HepG2 (cell line): ENCODE data around the gene CNGA1. TPM values are rescaled to one million over a fixed set of nuclear protein-coding genes. Genes with fewer than 3 reads are reported as not detected.
A peak's percentile ranks its signal among the peaks of the same experiment; 100 is the strongest.

Experiments
- ARNTL ChIP-seq: sonication (generic); formaldehyde crosslinking; IDR thresholded peaks from 2 replicates; pipeline ENCODE4 v1.4.0; 2020; ENCODE audit warnings: mild to moderate bottlenecking, missing genetic modification reagents
- ETV6 ChIP-seq: sonication (generic); formaldehyde crosslinking; conservative IDR thresholded peaks from 2 replicates; pipeline ENCODE4 v1.4.0; 2020; ENCODE audit warnings: missing genetic modification reagents
- MED13 ChIP-seq: sonication (generic); formaldehyde crosslinking; IDR thresholded peaks from 2 replicates; pipeline ENCODE4 v1.5.0; 2020; ENCODE audit warnings: missing genetic modification reagents
- MEIS2 ChIP-seq: sonication (generic); formaldehyde crosslinking; IDR thresholded peaks from 2 replicates; pipeline ENCODE4 v1.9.0; 2021; ENCODE audit warnings: mild to moderate bottlenecking, missing genetic modification reagents
- NR2F2 ChIP-seq: IDR thresholded peaks from 2 replicates; pipeline ENCODE4 v1.6.1; 2012; ENCODE audit warnings: low read depth, inconsistent platforms, borderline replicate concordance
- TBX2 ChIP-seq: sonication (generic); formaldehyde crosslinking; IDR thresholded peaks from 2 replicates; pipeline ENCODE4 v1.5.0; 2020; ENCODE audit warnings: missing genetic modification reagents, mild to moderate bottlenecking, borderline replicate concordance
- ZNF260 ChIP-seq: sonication (generic); formaldehyde crosslinking; IDR thresholded peaks from 2 replicates; pipeline ENCODE4 v1.4.0; 2020; ENCODE audit warnings: missing genetic modification reagents, low read depth, mild to moderate bottlenecking, borderline replicate concordance
- ZNF367 ChIP-seq: sonication (generic); formaldehyde crosslinking; IDR thresholded peaks from 2 replicates; pipeline ENCODE4 v1.4.0; 2020; ENCODE audit warnings: missing genetic modification reagents, borderline replicate concordance
- ZNF547 ChIP-seq: sonication (generic); formaldehyde crosslinking; IDR thresholded peaks from 2 replicates; pipeline ENCODE4 v1.5.1; 2020; ENCODE audit warnings: mild to moderate bottlenecking, missing genetic modification reagents
- ZNF670 ChIP-seq: sonication (generic); formaldehyde crosslinking; IDR thresholded peaks from 2 replicates; pipeline ENCODE4 v1.8.0; 2022; ENCODE audit warnings: mild to moderate bottlenecking, missing genetic modification reagents, borderline replicate concordance
- ZNF768 ChIP-seq: sonication (generic); formaldehyde crosslinking; IDR thresholded peaks from 2 replicates; pipeline ENCODE4 v1.4.0; 2020; ENCODE audit warnings: missing genetic modification reagents
- ZNF775 ChIP-seq: sonication (generic); formaldehyde crosslinking; IDR thresholded peaks from 2 replicates; pipeline ENCODE4 v1.4.0; 2020; ENCODE audit warnings: missing genetic modification reagents, mild to moderate bottlenecking, moderate library complexity, borderline replicate concordance
- ZNF850 ChIP-seq: sonication (generic); formaldehyde crosslinking; conservative IDR thresholded peaks from 2 replicates; pipeline ENCODE4 v1.9.0; 2021; ENCODE audit warnings: mild to moderate bottlenecking, missing genetic modification reagents
- ZSCAN29 ChIP-seq: sonication (generic); formaldehyde crosslinking; conservative IDR thresholded peaks from 2 replicates; pipeline ENCODE4 v1.4.0; 2020; ENCODE audit warnings: mild to moderate bottlenecking, missing genetic modification reagents
- polyA plus RNA-seq, 8 experiments: library from polyadenylated mRNA; depleted of rRNA in 3 of 8; stranded (reverse) in 7 of 8; unstranded in 1 of 8; fragments of >200 nt; fragmentation: Illumina TruSeq in 4 of 8; extraction: Trizol in 4 of 8; gene quantifications; 2 replicates each; pipeline versions ENCODE4 v1.2.1 to v1.2.3, GENCODE V29; 2011 to 2016; ENCODE audit warnings: low read depth in 4 of 8, missing spikeins in 1 of 8, mixed read lengths in 1 of 8; ENCODE audit not compliant: insufficient read depth in 1 of 8
- total RNA-seq, 5 experiments: library from RNA; depleted of rRNA; stranded (reverse); fragments of >200 nt; fragmentation: Illumina TruSeq; extraction: Trizol; gene quantifications; 2 replicates each; pipeline ENCODE4 v1.2.3, GENCODE V29; 2016; ENCODE audit warnings: low read depth in 1 of 5
- TF ChIP-seq, protein P1 (sequence below): conservative IDR thresholded peaks from 2 replicates; pipeline ENCODE4 v1.6.1; 2018; ENCODE audit warnings: missing genetic modification reagents
- TF ChIP-seq, protein P2 (sequence below): sonication (generic); formaldehyde crosslinking; IDR thresholded peaks from 2 replicates; pipeline ENCODE4 v1.4.0; 2020; ENCODE audit warnings: mild to moderate bottlenecking, missing genetic modification reagents
- TF ChIP-seq, protein P3 (sequence below): sonication (generic); formaldehyde crosslinking; conservative IDR thresholded peaks from 2 replicates; pipeline ENCODE4 v1.8.0; 2022; ENCODE audit warnings: missing genetic modification reagents
- TF ChIP-seq, protein P4 (sequence below): sonication (generic); formaldehyde crosslinking; IDR thresholded peaks from 2 replicates; pipeline ENCODE4 v1.9.0; 2022; ENCODE audit warnings: missing genetic modification reagents, mild to moderate bottlenecking, borderline replicate concordance

CNGA1 gene
- total and polyA plus RNA-seq, 2 of the 13 experiments (the other 11 are each of a cell fraction or from before 2014, with no cell fraction given) = 0.22 to 0.40 TPM

DNA sequence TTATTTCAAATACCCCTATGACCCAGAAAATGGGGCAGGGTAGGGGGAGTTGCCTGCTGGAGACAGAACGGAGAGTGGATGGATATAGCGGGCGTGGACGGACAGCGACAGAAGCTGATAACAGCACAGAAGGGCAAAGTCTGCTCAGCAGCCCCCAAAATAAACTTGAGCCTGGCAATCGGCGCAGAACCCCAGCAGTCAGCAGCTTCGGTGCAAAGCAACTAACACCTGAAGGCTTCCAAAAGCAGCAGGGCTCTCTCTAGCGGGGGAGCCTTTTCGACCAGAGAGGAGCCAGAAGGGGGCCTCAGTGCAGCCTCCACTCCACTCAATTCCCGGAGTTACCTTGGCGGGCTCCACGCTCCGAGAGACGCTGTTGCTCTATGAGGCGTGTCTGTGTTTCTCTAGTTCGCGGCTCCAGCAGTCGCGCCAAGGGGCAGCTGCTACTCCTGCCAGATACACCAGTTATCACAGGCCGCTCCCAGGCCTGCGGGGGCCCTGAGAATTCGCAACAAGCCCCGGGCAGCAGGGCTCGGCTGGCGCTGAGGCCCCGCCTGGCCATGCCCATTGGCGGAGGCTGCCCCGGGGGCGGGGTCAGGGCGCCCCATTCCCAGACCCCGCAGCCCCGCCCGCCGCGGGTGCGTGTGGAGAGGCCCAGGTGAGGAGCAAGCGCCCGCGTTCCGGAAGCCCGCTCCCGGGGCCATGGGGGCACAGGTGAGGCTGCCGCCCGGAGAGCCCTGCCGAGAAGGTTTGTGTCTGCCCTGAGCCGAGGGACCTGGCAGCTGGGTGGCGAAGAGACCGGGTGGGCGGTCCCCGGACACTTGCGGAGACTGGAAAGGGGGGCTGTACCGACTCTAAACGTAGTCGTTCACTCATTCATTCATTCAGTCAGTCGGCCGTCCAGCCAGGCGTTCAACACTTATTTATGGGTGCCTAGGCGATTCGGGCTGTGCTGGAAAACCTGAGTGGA, at the start of gene CNGA1, which contains the start of gene NIPAL1 (continued):
- TF ChIP-seq, protein P1, sequence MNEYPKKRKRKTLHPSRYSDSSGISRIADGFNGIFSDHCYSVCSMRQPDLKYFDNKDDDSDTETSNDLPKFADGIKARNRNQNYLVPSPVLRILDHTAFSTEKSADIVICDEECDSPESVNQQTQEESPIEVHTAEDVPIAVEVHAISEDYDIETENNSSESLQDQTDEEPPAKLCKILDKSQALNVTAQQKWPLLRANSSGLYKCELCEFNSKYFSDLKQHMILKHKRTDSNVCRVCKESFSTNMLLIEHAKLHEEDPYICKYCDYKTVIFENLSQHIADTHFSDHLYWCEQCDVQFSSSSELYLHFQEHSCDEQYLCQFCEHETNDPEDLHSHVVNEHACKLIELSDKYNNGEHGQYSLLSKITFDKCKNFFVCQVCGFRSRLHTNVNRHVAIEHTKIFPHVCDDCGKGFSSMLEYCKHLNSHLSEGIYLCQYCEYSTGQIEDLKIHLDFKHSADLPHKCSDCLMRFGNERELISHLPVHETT = no peak
- 0 out of 2 replicates have a peak, but pooled peaks have one; percentile 43 for TF ChIP-seq ZSCAN29 (CRISPR knock-in tag)
- TF ChIP-seq, protein P2, sequence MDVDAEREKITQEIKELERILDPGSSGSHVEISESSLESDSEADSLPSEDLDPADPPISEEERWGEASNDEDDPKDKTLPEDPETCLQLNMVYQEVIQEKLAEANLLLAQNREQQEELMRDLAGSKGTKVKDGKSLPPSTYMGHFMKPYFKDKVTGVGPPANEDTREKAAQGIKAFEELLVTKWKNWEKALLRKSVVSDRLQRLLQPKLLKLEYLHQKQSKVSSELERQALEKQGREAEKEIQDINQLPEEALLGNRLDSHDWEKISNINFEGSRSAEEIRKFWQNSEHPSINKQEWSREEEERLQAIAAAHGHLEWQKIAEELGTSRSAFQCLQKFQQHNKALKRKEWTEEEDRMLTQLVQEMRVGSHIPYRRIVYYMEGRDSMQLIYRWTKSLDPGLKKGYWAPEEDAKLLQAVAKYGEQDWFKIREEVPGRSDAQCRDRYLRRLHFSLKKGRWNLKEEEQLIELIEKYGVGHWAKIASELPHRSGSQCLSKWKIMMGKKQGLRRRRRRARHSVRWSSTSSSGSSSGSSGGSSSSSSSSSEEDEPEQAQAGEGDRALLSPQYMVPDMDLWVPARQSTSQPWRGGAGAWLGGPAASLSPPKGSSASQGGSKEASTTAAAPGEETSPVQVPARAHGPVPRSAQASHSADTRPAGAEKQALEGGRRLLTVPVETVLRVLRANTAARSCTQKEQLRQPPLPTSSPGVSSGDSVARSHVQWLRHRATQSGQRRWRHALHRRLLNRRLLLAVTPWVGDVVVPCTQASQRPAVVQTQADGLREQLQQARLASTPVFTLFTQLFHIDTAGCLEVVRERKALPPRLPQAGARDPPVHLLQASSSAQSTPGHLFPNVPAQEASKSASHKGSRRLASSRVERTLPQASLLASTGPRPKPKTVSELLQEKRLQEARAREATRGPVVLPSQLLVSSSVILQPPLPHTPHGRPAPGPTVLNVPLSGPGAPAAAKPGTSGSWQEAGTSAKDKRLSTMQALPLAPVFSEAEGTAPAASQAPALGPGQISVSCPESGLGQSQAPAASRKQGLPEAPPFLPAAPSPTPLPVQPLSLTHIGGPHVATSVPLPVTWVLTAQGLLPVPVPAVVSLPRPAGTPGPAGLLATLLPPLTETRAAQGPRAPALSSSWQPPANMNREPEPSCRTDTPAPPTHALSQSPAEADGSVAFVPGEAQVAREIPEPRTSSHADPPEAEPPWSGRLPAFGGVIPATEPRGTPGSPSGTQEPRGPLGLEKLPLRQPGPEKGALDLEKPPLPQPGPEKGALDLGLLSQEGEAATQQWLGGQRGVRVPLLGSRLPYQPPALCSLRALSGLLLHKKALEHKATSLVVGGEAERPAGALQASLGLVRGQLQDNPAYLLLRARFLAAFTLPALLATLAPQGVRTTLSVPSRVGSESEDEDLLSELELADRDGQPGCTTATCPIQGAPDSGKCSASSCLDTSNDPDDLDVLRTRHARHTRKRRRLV (CRISPR knock-in tag) = no peak
- TF ChIP-seq ZNF850 (CRISPR knock-in tag) = no peak
- TF ChIP-seq, protein P3, sequence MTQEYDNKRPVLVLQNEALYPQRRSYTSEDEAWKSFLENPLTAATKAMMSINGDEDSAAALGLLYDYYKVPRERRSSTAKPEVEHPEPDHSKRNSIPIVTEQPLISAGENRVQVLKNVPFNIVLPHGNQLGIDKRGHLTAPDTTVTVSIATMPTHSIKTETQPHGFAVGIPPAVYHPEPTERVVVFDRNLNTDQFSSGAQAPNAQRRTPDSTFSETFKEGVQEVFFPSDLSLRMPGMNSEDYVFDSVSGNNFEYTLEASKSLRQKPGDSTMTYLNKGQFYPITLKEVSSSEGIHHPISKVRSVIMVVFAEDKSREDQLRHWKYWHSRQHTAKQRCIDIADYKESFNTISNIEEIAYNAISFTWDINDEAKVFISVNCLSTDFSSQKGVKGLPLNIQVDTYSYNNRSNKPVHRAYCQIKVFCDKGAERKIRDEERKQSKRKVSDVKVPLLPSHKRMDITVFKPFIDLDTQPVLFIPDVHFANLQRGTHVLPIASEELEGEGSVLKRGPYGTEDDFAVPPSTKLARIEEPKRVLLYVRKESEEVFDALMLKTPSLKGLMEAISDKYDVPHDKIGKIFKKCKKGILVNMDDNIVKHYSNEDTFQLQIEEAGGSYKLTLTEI (CRISPR knock-in tag) = no peak
- no peak for TF ChIP-seq ZNF775
- TF ChIP-seq MEIS2 (CRISPR knock-in tag) = no peak
- TF ChIP-seq TBX2 (CRISPR knock-in tag) = peak; percentile 47
- TF ChIP-seq ZNF367 (CRISPR knock-in tag) = no peak
- TF ChIP-seq ZNF547 (CRISPR knock-in tag) = peak; percentile 51; the same call in 1 of the 2 replicates
- TF ChIP-seq ZNF260 (CRISPR knock-in tag) = no peak
- no peak for TF ChIP-seq ARNTL
- no peak for TF ChIP-seq ZNF670 (CRISPR knock-in tag)
- no peak for TF ChIP-seq ETV6
- 0 out of 2 replicates have a peak, but pooled peaks have one; percentile 34 for TF ChIP-seq ZNF768 (CRISPR knock-in tag)
- TF ChIP-seq, protein P4, sequence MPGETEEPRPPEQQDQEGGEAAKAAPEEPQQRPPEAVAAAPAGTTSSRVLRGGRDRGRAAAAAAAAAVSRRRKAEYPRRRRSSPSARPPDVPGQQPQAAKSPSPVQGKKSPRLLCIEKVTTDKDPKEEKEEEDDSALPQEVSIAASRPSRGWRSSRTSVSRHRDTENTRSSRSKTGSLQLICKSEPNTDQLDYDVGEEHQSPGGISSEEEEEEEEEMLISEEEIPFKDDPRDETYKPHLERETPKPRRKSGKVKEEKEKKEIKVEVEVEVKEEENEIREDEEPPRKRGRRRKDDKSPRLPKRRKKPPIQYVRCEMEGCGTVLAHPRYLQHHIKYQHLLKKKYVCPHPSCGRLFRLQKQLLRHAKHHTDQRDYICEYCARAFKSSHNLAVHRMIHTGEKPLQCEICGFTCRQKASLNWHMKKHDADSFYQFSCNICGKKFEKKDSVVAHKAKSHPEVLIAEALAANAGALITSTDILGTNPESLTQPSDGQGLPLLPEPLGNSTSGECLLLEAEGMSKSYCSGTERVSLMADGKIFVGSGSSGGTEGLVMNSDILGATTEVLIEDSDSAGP (CRISPR knock-in tag) = peak; percentile 55; the same call in 1 of the 2 replicates
- no peak for TF ChIP-seq MED13 (CRISPR knock-in tag)
- TF ChIP-seq NR2F2 = no peak
